H1 (cell line): Measurements from ENCODE around the gene CRB2.

Experiments
- CBX8 ChIP-seq: fragments of 300-800, 300-1000 bp; sonication (generic); IDR thresholded peaks from 2 replicates; pipeline ENCODE4 v1.7.1; 2016; ENCODE audit warnings: low read depth, low read length, borderline replicate concordance
- CHD1 ChIP-seq: IDR thresholded peaks from 2 replicates; pipeline ENCODE4 v1.6.1; 2012; ENCODE audit warnings: low read depth, low read length, improper control_type of control experiment
- EP300 ChIP-seq, 2 experiments: IDR thresholded peaks; 1 replicate in 1 of 2; 2 replicates in 1 of 2; pipeline ENCODE4 v1.6.1; 2011 to 2012; ENCODE audit warnings: low read depth in 2 of 2, low read length in 2 of 2, mild to moderate bottlenecking in 2 of 2, borderline replicate concordance in 1 of 2, inconsistent platforms in 1 of 2, moderate library complexity in 1 of 2
- EZH2 ChIP-seq: fragments of 200-600 bp; sonication (generic); IDR thresholded peaks from 2 replicates; pipeline ENCODE4 v1.7.1; 2012; ENCODE audit warnings: low read depth, mild to moderate bottlenecking, moderate library complexity, low read length, inconsistent platforms; ENCODE audit not compliant: severe bottlenecking
- HDAC6 ChIP-seq: IDR thresholded peaks from one replicate; pipeline ENCODE4 v1.7.1; 2012; ENCODE audit warnings: low read depth, mild to moderate bottlenecking, inconsistent platforms, low read length, moderate library complexity
- JUN ChIP-seq: IDR thresholded peaks from 2 replicates; pipeline ENCODE4 v1.6.1; 2011; ENCODE audit warnings: low read depth, mild to moderate bottlenecking, improper control_type of control experiment, low read length
- KDM5A ChIP-seq: fragments of 200-600 bp; IDR thresholded peaks from 2 replicates; pipeline ENCODE4 v1.7.1; 2012; ENCODE audit warnings: mild to moderate bottlenecking, low read length, inconsistent platforms, mixed read lengths
- POLR2A ChIP-seq, 2 experiments: IDR thresholded peaks; 1 replicate in 1 of 2; 2 replicates in 1 of 2; pipeline ENCODE4 v1.6.1; 2011; ENCODE audit warnings: low read depth in 2 of 2, low read length in 2 of 2, mild to moderate bottlenecking in 2 of 2; ENCODE audit errors: control extremely low read depth in 1 of 2
- POLR2AphosphoS5 ChIP-seq: IDR thresholded peaks from 2 replicates; pipeline ENCODE4 v1.6.1; 2011; ENCODE audit warnings: low read depth, low read length
- SUZ12 ChIP-seq: fragments of 200-600 bp; sonication (generic); IDR thresholded peaks from 2 replicates; pipeline ENCODE4 v1.6.1; 2012; ENCODE audit warnings: mild to moderate bottlenecking, inconsistent platforms, low read length, moderate library complexity, mixed read lengths
- TAF1 ChIP-seq: IDR thresholded peaks from 2 replicates; pipeline ENCODE4 v1.6.1; 2011; ENCODE audit warnings: mild to moderate bottlenecking, low read depth, low read length
- ZNF274 ChIP-seq: IDR thresholded peaks from 2 replicates; pipeline ENCODE4 v1.7.0; 2012; ENCODE audit warnings: low read length, borderline replicate concordance; ENCODE audit errors: extremely low read depth
- TF ChIP-seq, protein P1 (sequence below): fragments of 300-600 bp; sonication (generic); IDR thresholded peaks from 2 replicates; pipeline ENCODE4 v1.7.1; 2012; ENCODE audit warnings: low read length, moderate library complexity, mild to moderate bottlenecking, inconsistent platforms; ENCODE audit not compliant: insufficient replicate concordance
- TF ChIP-seq, protein P2 (sequence below), 3 experiments: IDR thresholded peaks; 1 replicate in 2 of 3; 2 replicates in 1 of 3; pipeline versions ENCODE4 v1.5.1 to v1.6.1; 2011; ENCODE audit warnings: low read length in 3 of 3, mild to moderate bottlenecking in 3 of 3, inconsistent platforms in 2 of 3, low read depth in 1 of 3, moderate library complexity in 1 of 3; ENCODE audit not compliant: insufficient read depth in 1 of 3; ENCODE audit errors: control extremely low read depth in 1 of 3

DNA sequence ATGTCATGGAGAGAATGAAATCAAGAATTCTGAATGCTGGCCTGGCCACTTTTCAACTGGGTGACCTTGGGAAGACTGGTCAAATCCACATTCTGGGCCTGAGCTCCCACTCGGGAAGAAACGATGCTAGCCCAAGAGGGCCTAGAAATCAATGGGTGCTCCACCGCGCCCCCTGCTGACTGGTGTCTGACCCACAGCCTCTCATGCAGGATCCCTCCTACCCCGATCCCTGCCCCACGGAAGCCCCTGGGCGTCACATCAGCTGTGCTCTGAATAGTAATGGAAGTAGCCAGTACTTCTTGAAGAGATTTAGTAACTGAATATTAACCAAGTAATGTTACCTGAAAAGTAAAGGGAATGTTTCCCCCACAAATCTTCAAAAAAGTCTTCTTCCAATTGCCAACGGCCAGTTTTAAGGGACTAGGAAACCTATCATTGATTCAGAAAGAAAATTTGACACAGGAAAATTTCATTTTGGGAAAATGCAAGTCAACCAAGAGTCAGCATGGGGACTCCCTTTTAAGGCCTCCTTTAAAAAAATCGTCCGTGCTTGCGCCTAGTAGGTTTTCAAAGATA is 43.9 kb downstream of the CRB2 start:
- TF ChIP-seq, protein P1, sequence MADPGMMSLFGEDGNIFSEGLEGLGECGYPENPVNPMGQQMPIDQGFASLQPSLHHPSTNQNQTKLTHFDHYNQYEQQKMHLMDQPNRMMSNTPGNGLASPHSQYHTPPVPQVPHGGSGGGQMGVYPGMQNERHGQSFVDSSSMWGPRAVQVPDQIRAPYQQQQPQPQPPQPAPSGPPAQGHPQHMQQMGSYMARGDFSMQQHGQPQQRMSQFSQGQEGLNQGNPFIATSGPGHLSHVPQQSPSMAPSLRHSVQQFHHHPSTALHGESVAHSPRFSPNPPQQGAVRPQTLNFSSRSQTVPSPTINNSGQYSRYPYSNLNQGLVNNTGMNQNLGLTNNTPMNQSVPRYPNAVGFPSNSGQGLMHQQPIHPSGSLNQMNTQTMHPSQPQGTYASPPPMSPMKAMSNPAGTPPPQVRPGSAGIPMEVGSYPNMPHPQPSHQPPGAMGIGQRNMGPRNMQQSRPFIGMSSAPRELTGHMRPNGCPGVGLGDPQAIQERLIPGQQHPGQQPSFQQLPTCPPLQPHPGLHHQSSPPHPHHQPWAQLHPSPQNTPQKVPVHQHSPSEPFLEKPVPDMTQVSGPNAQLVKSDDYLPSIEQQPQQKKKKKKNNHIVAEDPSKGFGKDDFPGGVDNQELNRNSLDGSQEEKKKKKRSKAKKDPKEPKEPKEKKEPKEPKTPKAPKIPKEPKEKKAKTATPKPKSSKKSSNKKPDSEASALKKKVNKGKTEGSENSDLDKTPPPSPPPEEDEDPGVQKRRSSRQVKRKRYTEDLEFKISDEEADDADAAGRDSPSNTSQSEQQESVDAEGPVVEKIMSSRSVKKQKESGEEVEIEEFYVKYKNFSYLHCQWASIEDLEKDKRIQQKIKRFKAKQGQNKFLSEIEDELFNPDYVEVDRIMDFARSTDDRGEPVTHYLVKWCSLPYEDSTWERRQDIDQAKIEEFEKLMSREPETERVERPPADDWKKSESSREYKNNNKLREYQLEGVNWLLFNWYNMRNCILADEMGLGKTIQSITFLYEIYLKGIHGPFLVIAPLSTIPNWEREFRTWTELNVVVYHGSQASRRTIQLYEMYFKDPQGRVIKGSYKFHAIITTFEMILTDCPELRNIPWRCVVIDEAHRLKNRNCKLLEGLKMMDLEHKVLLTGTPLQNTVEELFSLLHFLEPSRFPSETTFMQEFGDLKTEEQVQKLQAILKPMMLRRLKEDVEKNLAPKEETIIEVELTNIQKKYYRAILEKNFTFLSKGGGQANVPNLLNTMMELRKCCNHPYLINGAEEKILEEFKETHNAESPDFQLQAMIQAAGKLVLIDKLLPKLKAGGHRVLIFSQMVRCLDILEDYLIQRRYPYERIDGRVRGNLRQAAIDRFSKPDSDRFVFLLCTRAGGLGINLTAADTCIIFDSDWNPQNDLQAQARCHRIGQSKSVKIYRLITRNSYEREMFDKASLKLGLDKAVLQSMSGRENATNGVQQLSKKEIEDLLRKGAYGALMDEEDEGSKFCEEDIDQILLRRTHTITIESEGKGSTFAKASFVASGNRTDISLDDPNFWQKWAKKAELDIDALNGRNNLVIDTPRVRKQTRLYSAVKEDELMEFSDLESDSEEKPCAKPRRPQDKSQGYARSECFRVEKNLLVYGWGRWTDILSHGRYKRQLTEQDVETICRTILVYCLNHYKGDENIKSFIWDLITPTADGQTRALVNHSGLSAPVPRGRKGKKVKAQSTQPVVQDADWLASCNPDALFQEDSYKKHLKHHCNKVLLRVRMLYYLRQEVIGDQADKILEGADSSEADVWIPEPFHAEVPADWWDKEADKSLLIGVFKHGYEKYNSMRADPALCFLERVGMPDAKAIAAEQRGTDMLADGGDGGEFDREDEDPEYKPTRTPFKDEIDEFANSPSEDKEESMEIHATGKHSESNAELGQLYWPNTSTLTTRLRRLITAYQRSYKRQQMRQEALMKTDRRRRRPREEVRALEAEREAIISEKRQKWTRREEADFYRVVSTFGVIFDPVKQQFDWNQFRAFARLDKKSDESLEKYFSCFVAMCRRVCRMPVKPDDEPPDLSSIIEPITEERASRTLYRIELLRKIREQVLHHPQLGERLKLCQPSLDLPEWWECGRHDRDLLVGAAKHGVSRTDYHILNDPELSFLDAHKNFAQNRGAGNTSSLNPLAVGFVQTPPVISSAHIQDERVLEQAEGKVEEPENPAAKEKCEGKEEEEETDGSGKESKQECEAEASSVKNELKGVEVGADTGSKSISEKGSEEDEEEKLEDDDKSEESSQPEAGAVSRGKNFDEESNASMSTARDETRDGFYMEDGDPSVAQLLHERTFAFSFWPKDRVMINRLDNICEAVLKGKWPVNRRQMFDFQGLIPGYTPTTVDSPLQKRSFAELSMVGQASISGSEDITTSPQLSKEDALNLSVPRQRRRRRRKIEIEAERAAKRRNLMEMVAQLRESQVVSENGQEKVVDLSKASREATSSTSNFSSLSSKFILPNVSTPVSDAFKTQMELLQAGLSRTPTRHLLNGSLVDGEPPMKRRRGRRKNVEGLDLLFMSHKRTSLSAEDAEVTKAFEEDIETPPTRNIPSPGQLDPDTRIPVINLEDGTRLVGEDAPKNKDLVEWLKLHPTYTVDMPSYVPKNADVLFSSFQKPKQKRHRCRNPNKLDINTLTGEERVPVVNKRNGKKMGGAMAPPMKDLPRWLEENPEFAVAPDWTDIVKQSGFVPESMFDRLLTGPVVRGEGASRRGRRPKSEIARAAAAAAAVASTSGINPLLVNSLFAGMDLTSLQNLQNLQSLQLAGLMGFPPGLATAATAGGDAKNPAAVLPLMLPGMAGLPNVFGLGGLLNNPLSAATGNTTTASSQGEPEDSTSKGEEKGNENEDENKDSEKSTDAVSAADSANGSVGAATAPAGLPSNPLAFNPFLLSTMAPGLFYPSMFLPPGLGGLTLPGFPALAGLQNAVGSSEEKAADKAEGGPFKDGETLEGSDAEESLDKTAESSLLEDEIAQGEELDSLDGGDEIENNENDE: no peak
- no peak for TF ChIP-seq CHD1
- TF ChIP-seq HDAC6: no peak
- TF ChIP-seq SUZ12: no peak
- no peak for TF ChIP-seq KDM5A
- TF ChIP-seq POLR2AphosphoS5: no peak
- TF ChIP-seq EZH2: no peak
- TF ChIP-seq JUN: no peak
- TF ChIP-seq TAF1: no peak
- TF ChIP-seq, protein P2, sequence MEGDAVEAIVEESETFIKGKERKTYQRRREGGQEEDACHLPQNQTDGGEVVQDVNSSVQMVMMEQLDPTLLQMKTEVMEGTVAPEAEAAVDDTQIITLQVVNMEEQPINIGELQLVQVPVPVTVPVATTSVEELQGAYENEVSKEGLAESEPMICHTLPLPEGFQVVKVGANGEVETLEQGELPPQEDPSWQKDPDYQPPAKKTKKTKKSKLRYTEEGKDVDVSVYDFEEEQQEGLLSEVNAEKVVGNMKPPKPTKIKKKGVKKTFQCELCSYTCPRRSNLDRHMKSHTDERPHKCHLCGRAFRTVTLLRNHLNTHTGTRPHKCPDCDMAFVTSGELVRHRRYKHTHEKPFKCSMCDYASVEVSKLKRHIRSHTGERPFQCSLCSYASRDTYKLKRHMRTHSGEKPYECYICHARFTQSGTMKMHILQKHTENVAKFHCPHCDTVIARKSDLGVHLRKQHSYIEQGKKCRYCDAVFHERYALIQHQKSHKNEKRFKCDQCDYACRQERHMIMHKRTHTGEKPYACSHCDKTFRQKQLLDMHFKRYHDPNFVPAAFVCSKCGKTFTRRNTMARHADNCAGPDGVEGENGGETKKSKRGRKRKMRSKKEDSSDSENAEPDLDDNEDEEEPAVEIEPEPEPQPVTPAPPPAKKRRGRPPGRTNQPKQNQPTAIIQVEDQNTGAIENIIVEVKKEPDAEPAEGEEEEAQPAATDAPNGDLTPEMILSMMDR (IDR thresholded peaks at IDR 0.05; ENCODE audit: control extremely low read depth in 1 of 3, insufficient read depth in 1 of 3, low read depth in 1 of 3, low read length in 3 of 3): peak; percentile 68 to 81 (median 78)
- no peak for TF ChIP-seq POLR2A (IDR thresholded peaks at IDR 0.05; ENCODE audit: control extremely low read depth in 1 of 2, low read depth in 2 of 2, low read length in 2 of 2)
- no peak for TF ChIP-seq CBX8
- no peak for TF ChIP-seq EP300 (IDR thresholded peaks at IDR 0.05; ENCODE audit: borderline replicate concordance in 1 of 2, low read depth in 2 of 2, low read length in 2 of 2)
- no peak for TF ChIP-seq ZNF274
